Measurements from ENCODE around the gene ZRSR2.

ZRSR2 gene

DNA sequence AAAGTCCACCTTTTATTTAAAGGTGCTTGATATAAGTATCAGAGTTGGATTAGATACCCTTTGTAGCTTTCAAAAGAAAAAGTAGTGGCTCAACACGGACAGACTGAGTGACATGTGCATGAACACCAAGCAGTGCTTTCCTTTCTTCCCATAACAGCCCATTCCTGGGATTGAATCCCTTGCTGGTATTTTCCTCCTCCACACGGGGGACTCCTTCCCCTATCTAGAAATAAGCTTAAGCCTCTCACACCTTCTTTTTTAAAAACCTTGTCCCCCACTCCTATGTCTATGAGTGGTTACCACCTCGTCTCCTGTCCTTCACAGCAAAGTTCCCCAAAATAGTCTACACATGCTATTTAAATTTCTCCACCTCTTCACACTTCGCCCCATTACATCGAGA is 59.3 kb downstream of the ZRSR2 start:
- DNase-seq (ENCODE audit: low read depth, low spot score) = peak; percentile 30

DNA sequence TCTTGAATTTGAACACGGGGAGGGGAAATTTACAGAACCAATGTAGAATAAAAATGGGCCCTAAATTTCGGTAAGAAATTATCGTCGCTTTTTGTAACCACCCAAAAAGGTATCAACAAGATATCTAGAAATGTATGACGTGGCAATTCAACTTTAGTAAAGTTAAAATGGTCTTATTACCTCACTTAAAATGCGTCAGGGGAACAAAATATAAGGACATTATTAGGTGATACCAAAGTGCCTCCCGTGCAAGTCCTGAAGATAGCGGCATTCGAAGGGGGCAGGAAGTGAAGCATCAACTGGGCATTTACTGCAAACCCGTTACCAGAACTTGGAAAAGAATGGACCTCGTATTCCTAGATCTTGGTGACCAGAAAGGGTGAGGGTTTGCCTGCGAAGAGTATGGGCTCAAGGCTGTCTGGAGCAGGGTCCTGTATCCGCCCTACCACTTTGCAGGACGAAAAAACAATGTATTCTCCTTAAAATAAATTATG is 63.3 kb downstream of the ZRSR2 start:
- DNase-seq (ENCODE audit: low read depth, low spot score) = no peak

DNA sequence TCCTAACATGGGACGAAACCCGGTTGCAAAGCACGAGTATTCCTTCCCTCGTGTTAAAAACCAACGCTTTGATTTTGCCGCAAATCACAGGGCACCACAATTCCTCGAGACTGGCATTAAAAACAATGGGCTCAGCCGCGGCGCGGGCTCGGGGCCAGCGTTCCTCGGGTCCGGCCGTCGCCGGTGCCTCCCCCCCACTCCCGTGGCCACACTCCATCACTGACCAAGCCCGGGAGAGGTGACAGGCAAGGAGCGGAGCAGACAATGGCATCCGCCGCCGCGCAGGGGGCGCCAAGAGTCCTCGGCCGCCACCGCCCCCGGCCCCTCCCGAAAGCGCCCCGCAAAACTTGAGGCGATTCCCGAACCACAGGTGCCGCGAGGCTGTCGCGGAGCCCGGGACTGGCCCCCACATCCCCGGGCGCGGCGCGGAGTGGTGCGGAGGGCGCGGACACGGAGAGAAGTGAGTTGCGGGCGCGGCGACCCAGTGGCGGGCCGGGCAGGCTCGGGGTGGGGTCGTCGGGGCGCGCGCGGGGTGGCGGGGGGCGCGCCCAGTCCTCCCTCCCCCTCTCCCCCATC is 63.9 kb downstream of the ZRSR2 start:
- peak; percentile 74 for DNase-seq (ENCODE audit: low read depth, low spot score)

DNA sequence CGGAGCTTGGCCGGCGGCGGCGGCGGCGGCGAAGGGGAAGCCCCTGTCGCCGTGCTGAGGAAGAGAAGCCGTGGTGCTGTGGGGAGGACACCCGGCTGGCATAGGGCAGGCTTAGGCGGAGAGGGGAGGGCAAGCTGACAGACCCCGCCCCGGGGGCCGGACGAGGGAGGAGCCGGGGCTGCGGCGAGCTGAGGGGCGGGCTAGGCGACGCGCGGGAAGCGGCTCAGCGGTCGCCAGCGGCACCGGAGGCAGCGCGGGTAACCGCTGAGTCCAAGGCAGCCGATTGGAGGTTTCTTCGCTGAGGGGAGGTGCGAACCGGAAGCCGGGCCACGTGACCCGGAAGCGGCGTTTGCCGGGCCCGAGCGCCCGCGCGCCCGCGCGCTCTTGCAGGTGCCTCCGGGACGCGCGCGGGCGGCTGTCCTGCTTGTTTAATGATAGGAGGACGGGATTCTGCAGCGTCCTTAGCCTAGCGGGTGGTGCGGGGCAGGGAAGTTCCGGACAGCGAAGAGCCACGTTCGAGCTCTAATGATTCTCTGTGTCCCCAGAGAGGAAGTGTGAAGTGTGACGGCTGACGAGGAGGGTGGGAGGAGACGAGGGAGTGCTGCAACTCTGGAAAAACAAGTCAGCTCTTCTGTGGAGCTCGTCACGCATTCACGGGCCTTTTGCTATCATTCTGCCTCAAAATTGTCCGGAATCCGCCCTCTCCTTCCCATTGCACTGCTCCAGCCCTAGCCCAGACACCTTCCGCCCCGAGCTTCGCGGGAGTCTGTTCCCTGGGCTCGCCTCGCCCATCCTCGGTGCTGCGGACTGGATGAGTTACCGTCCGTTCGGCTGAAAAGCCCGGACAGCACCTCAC is 64.7 kb downstream of the ZRSR2 start, which contains the start of gene AP1S2:
Gene AP1S2 (minus strand): TSS at position 102 of the 856 bp plus-strand sequence. CDS start 2,289 bp downstream, outside the sequence.
- peak; percentile 99 for DNase-seq (ENCODE audit: low read depth, low spot score)

DNA sequence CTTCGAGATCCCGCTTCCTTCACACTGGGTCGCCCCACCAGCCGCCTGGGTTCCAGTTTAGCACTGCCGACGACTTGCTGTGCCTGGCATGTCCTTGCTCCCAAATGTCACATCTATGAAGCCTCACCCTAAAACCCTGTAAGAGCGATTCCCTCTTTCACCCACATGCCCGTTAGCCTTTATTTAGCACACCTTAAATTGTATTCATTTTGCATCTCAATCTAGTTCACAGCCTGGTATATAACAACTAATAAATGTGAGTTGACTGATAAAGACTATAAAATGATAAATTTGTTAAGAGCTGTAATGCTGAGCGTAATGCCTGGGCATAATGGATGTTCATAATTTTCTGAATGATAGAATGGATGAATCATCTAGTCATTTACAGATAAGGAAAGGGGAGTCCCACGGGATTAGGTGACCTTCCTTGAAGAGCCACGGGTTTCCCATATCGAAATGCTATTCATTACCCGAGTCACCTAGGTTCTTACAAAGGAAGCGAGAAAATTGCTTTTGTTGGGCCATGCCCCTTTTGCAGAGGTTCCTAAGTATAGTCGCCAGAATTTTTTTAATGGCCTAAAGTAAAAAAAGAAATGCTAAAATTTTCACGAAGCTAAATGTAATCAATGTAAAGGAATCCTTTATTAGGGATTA is 65.4 kb downstream of the ZRSR2 start:
- no peak for DNase-seq (ENCODE audit: low read depth, low spot score)

DNA sequence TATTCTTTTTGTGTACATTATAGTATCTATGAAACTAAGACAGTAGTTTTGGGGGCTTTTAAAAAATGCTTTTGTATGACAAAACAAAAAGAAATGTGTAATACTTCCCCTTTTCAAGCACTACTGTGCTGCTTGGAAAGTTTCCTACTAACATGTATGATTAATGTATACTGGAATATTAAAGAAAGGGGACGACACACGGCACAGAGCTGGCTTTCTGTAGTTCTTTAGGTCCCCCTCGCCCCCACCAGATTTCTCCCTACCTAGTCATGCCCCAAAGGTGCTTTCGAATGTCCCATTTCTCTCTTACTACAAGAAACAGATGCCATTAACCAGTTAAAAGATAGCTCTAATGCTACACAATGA is 65.9 kb downstream of the ZRSR2 start:
- DNase-seq (ENCODE audit: low read depth, low spot score) = no peak

DNA sequence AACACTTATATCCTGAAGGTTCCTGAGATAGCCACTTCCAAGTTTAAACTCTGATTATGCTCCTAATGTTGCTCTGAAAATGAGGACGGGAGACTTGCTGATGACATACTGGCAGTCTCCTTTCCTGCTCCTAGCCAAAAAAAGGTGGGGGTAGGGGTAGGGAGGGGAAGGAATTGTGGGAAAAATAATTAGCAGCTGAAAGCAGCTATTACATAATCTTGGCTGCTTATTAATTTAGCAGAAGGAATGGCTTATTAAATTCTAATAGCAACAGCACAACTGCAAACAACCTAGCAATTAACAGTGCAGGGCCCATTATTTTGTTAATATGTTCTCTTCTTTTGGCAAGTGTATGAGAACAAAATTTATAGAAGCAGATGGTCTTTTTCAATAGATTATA is 66.4 kb downstream of the ZRSR2 start:
- DNase-seq (ENCODE audit: low read depth, low spot score) = no peak

DNA sequence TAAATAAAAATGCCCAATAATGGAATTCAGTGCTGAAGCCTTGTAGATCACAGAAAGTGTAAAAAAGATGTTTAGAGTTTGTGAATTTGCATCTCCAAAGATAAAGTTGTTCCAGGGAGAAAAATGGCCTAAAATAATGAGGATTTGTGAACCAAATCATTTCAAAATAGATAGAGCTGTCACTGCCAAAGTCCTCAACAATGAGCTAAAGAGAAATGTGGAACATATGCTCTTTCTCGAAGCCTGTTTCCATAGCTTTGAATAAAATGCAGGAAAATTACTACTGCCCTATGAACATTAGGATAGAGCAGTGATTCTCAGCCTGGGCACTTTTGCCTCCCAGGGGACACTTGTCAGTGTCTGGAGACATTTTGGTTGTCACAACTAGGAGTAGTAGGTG is 67.8 kb downstream of the ZRSR2 start:
- no peak for DNase-seq (ENCODE audit: low read depth, low spot score)

DNA sequence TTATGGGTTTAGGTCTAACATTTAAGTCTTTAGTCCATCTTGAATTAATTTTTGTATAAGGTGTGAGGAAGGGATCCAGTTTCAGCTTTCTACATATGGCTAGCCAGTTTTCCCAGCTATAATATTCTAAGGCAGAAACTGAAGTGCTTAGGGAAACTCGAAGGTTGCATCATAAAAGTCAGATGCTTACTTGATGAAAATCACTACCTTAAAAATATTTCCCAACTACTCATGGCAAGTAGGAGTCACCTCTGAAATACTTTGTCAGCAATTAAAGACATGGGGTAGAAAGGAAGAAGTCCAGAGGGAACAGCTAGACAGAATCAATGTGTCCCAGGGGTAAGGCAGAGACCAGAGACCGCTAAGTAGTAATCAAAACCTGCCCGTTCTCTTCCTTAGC is 70.6 kb downstream of the ZRSR2 start:
- DNase-seq (ENCODE audit: low read depth, low spot score) = no peak

DNA sequence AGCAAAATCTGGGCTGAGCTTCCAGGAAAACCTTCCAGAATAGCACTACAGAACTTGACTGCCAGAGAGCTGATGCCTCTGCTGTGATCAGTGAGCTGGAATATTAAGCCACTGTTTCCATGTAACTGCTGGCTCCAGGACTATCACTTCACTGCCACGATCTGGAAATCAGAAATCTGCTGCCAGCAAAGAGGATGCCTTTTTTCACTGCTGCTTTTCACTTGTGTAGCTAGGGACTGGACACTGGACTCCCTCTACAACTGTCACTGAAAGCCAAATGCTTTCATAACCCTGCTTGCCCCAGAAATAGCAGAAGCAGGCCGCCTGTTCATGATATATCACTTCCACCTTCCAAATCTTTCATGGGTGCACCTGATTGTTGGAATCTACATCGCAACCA is 73.7 kb downstream of the ZRSR2 start:
- DNase-seq (ENCODE audit: low read depth, low spot score) = no peak

DNA sequence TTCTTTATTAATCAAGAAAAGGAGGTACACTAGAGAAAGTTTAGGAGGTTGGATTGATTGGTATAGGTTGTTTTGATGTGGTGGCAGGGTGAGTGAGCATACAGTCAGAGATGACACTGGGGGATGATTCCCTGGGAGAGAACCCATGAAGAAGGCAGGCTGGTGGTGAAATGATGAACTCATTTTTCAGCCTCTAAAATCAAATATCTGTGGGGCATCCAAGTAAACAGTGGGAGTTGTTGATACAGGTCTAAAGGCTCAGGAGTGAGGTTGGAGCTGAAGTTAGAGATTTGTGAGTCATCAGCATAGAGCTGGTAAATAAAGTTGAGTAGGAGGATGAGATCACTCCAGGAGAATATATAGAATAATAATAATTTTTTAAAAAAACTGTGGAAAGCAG is 74.3 kb downstream of the ZRSR2 start:
- DNase-seq (ENCODE audit: low read depth, low spot score) = no peak

DNA sequence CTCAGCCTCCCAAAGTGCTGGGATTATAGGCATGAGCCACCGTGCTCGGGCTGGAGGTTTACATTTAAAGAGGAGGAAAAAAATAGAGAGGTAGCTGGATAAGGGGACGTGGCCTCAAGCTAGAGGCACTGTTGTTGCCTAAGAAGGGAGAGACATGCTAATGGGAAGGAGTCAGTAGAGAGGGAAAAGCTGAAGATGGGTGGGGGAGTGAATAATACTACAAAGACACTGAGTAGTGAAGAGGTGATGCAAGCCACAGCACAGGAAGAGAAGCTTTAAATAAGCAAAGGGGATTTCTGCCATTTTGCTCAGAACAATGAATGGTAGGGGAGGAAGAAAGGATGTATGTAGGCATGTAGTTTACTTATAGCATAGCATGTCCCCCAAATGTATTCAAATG is 75.9 kb downstream of the ZRSR2 start:
- DNase-seq (ENCODE audit: low read depth, low spot score) = no peak

DNA sequence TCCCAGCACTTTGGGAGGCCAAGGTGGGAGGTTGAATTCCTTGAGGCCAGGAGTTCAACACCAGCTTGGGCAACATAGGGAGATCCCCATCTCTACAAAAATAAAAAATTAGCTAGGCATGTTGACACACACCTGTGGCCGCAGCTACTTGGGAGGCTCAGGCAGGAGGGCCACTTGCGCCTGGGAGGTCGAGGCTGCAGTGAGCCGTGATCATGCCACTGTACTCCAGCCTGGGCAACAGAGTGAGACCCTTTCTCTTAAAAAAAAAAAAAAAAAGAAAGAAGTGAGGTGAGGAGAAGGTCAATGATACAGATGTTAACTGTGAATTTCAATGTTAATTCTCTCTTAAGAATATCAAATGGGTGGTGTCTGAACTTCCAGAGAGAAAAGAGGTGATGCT is 79.4 kb downstream of the ZRSR2 start:
- DNase-seq (ENCODE audit: low read depth, low spot score) = no peak

DNA sequence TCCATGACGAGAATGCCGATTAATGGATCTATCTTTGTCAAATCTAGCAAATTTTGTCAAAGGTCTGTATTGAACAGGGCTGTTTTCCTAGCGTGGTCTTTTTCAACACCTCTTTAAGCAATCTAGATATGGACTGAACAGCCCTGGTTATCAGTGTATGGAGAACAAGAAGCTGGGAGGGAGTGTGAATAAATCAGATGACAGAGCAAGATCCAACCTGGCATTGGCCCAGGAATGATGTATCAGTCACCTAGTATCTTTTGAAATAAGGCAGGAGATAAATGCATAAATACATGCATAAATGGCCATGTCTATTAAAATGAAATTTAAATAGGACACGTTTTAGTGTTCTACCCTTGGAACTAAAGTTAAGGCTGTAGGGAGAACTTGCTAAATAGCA is 80.0 kb downstream of the ZRSR2 start:
- no peak for DNase-seq (ENCODE audit: low read depth, low spot score)
